ENCODE results near the gene GLP1R.

GLP1R gene

DNA sequence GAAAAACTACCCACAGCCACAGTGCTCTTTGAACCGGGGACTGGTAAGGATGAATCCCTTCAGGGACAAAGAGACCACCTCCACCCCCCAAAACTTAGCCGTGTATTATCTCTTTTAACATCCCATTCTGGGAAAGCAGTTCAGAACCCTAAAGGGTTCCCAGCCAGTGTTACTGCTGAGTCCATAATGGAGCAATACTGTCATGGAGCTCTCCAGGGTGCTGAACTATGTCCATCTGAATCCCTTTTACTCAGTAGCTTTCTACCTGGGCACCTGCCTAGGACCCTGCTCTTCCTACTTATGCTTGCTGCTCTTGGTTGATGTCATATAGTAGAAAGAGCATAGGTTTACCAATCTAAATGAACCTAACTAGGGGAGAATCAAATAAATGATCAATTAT, 88.7 kb downstream of the GLP1R start:
- peak; percentile 13 for DNase-seq

Data from CD4-positive, alpha-beta T cell treated with Interleukin-17A for 1 hour (primary cell).